GM23248 (cell line): Measurements from ENCODE around the gene DENND6B.

Source experiments
- EZH2 ChIP-seq: fragments of 200-600 bp; sonication (generic); IDR thresholded peaks from 2 replicates; pipeline ENCODE4 v1.6.1; 2018; ENCODE audit warnings: antibody characterized with exemption, mild to moderate bottlenecking; ENCODE audit not compliant: insufficient read depth, poor library complexity, severe bottlenecking
- EZH2phosphoT487 ChIP-seq: fragments of 200-600 bp; sonication (generic); IDR thresholded peaks from 2 replicates; pipeline ENCODE4 v1.6.1; 2018; ENCODE audit warnings: antibody characterized with exemption, moderate library complexity, mild to moderate bottlenecking, low read depth; ENCODE audit not compliant: insufficient read depth

GRCh38 chr22:50301581-50301991 is 25.2 kb downstream of the DENND6B start:
- no peak for TF ChIP-seq EZH2
- no peak for TF ChIP-seq EZH2phosphoT487
